ENCODE results near the gene CLIP1. TPM values are rescaled to one million over a fixed set of nuclear protein-coding genes. Genes with fewer than 3 reads are reported as not detected.
"Not testable (repeated sequence)": the region's sequence is repeated elsewhere in the genome, so short reads cannot be mapped to it uniquely, and the experiment has no call there.

The CLIP1 gene
- total RNA-seq, 4 donors from 2014 or later, result 118 to 164 (median 133) TPM

GRCh38 chr12:122381021-122381420 lies 41.4 kb downstream of the CLIP1 start:
- no peak overlapping the region for H3K4me3 ChIP-seq (ENCODE audit: low read depth, poor library complexity, severe bottlenecking)
- intact Hi-C loops (cut with DNase I; ENCODE audit: low total_unique reads), result no loop called here
- 81 to 87% methylated on average over 1 of the region's 1 CpG for WGBS, 2 donors
- TF ChIP-seq POLR2A (IDR thresholded peaks at IDR 0.05) (no peak), CTCF (IDR thresholded peaks at IDR 0.05) (no peak)
- DNase-seq (ENCODE audit: low spot score in 2 of 2), result no peak

GRCh38 chr12:122376751-122377150 lies 45.7 kb downstream of the CLIP1 start:
- 95 to 96% methylated on average over 5 of the region's 5 CpGs for WGBS, 2 donors
- DNase-seq (ENCODE audit: low spot score in 2 of 2); intact Hi-C loops (cut with DNase I; ENCODE audit: low total_unique reads); H3K4me3 ChIP-seq (ENCODE audit: low read depth, poor library complexity, severe bottlenecking): not testable (repeated sequence)

GRCh38 chr12:122374707-122375106 lies 47.8 kb downstream of the CLIP1 start:
- H3K4me3 ChIP-seq (ENCODE audit: low read depth, poor library complexity, severe bottlenecking), result no peak overlapping the region
- WGBS, 2 donors, result 80 to 82% methylated on average over 5 of the region's 5 CpGs
- TF ChIP-seq CTCF (IDR thresholded peaks at IDR 0.05) (no peak), POLR2A (IDR thresholded peaks at IDR 0.05) (no peak)
- intact Hi-C loops (cut with DNase I; ENCODE audit: low total_unique reads), result no loop called here
- no peak for DNase-seq (ENCODE audit: low spot score in 2 of 2)

- TF ChIP-seq POLR2A (IDR thresholded peaks at IDR 0.05) (no peak), CTCF (IDR thresholded peaks at IDR 0.05) (no peak)
- intact Hi-C loops (cut with DNase I; ENCODE audit: low total_unique reads), result no loop called here
- DNase-seq (ENCODE audit: low spot score in 2 of 2), result no peak
- H3K4me3 ChIP-seq (ENCODE audit: low read depth, poor library complexity, severe bottlenecking), result no peak overlapping the region
- WGBS, 2 donors, result 61 to 69% methylated on average over 8 of the region's 8 CpGs
These were observed 50.9 kb downstream of the CLIP1 start for GRCh38 chr12:122371475-122372045.

GRCh38 chr12:122368361-122369073 lies 54.0 kb downstream of the CLIP1 start:
- DNase-seq (ENCODE audit: low spot score in 2 of 2), result peak in 1 of 2 donors; percentile 34
- intact Hi-C loops (cut with DNase I; ENCODE audit: low total_unique reads), result no loop called here
- WGBS, 2 donors, result 68 to 72% methylated on average over 10 of the region's 10 CpGs
- TF ChIP-seq POLR2A (IDR thresholded peaks at IDR 0.05) (no peak), CTCF (IDR thresholded peaks at IDR 0.05) (no peak)
- no peak overlapping the region for H3K4me3 ChIP-seq (ENCODE audit: low read depth, poor library complexity, severe bottlenecking)

GRCh38 chr12:122367632-122368031 lies 54.8 kb downstream of the CLIP1 start:
- DNase-seq (ENCODE audit: low spot score in 2 of 2), result peak in 1 of 2 donors; percentile 15
- H3K4me3 ChIP-seq (ENCODE audit: low read depth, poor library complexity, severe bottlenecking); intact Hi-C loops (cut with DNase I; ENCODE audit: low total_unique reads): not testable (repeated sequence)
